ENCODE data around the gene PCK1. TPM values are rescaled to one million over a fixed set of nuclear protein-coding genes. Genes with fewer than 3 reads are reported as not detected.

Gene PCK1
- total RNA-seq, 1 experiment from 2014 or later = not detected

- Histone ChIP-seq H3K27ac (no peak overlapping the region), H3K4me3 (no peak overlapping the region), H3K9me3 (replicated peaks) (no peaks in the 10 kb centered on the region), H3K4me1 (replicated peaks) (no peaks in the 10 kb centered on the region), H3K27me3 (replicated peaks) (peaks cover 9% of the 10 kb centered on the region; the same call in 1 of the 2 replicates), H3K36me3 (no peaks in the 10 kb centered on the region)
- no peak for DNase-seq (ENCODE audit: low read depth in 1 of 2, low spot score in 2 of 2)
These were observed 33.2 kb upstream of the PCK1 start for GRCh38 chr20:57527728-57528127.

GRCh38 chr20:57528148-57528547 lies 32.8 kb upstream of the PCK1 start:
- Histone ChIP-seq H3K4me1 (replicated peaks) (no peaks in the 10 kb centered on the region), H3K27me3 (replicated peaks) (peaks cover 8% of the 10 kb centered on the region; the same call in 1 of the 2 replicates), H3K27ac (no peak overlapping the region), H3K4me3 (no peak overlapping the region), H3K9me3 (replicated peaks) (no peaks in the 10 kb centered on the region), H3K36me3 (no peaks in the 10 kb centered on the region)
- DNase-seq (ENCODE audit: low read depth in 1 of 2, low spot score in 2 of 2) = no peak

- no peak for DNase-seq (ENCODE audit: low read depth in 1 of 2, low spot score in 2 of 2)
- H3K36me3 ChIP-seq = no peaks in the 10 kb centered on the region
- no peak overlapping the region for H3K4me3 ChIP-seq
- no peaks in the 10 kb centered on the region for H3K4me1 ChIP-seq (replicated peaks)
- H3K27me3 ChIP-seq (replicated peaks) = peaks cover 8% of the 10 kb centered on the region; the same call in 1 of the 2 replicates
- H3K9me3 ChIP-seq (replicated peaks) = no peaks in the 10 kb centered on the region
- H3K27ac ChIP-seq = no peak overlapping the region
These were observed 31.7 kb upstream of the PCK1 start for GRCh38 chr20:57529160-57529585.

- no peaks in the 10 kb centered on the region for H3K4me1 ChIP-seq (replicated peaks)
- H3K4me3 ChIP-seq = no peak overlapping the region
- no peak for DNase-seq (ENCODE audit: low read depth in 1 of 2, low spot score in 2 of 2)
- no peaks in the 10 kb centered on the region for H3K9me3 ChIP-seq (replicated peaks)
- H3K27me3 ChIP-seq (replicated peaks) = peaks cover 10% of the 10 kb centered on the region; the same call in 1 of the 2 replicates
- no peaks in the 10 kb centered on the region for H3K36me3 ChIP-seq
- no peak overlapping the region for H3K27ac ChIP-seq
These were observed 31.1 kb upstream of the PCK1 start for GRCh38 chr20:57529810-57530209.

- H3K9me3 ChIP-seq (replicated peaks) = no peaks in the 10 kb centered on the region
- peaks cover 15% of the 10 kb centered on the region; the same call in 1 of the 2 replicates for H3K27me3 ChIP-seq (replicated peaks)
- no peak overlapping the region for H3K27ac ChIP-seq
- no peaks in the 10 kb centered on the region for H3K4me1 ChIP-seq (replicated peaks)
- no peak for DNase-seq (ENCODE audit: low read depth in 1 of 2, low spot score in 2 of 2)
- H3K36me3 ChIP-seq = no peaks in the 10 kb centered on the region
- H3K4me3 ChIP-seq = no peak overlapping the region
These were observed 30.5 kb upstream of the PCK1 start for GRCh38 chr20:57530327-57530981.

- DNase-seq (ENCODE audit: low read depth in 1 of 2, low spot score in 2 of 2) = no peak
- Histone ChIP-seq H3K36me3 (no peaks in the 10 kb centered on the region), H3K27ac (no peak overlapping the region), H3K27me3 (replicated peaks) (peaks cover 15% of the 10 kb centered on the region; the same call in 1 of the 2 replicates), H3K9me3 (replicated peaks) (no peaks in the 10 kb centered on the region), H3K4me3 (no peak overlapping the region), H3K4me1 (replicated peaks) (no peaks in the 10 kb centered on the region)
These were observed 28.8 kb upstream of the PCK1 start for GRCh38 chr20:57532104-57532503.

- H3K4me3 ChIP-seq = no peak overlapping the region
- DNase-seq (ENCODE audit: low read depth in 1 of 2, low spot score in 2 of 2) = no peak
- no peaks in the 10 kb centered on the region for H3K4me1 ChIP-seq (replicated peaks)
- no peaks in the 10 kb centered on the region for H3K36me3 ChIP-seq
- no peak overlapping the region for H3K27ac ChIP-seq
- peaks cover 22% of the 10 kb centered on the region for H3K27me3 ChIP-seq (replicated peaks)
- no peaks in the 10 kb centered on the region for H3K9me3 ChIP-seq (replicated peaks)
These were observed 25.6 kb upstream of the PCK1 start for GRCh38 chr20:57535297-57535696.

- H3K9me3 ChIP-seq (replicated peaks) = no peaks in the 10 kb centered on the region
- H3K4me1 ChIP-seq (replicated peaks) = no peaks in the 10 kb centered on the region
- peaks cover 22% of the 10 kb centered on the region for H3K27me3 ChIP-seq (replicated peaks)
- no peak for DNase-seq (ENCODE audit: low read depth in 1 of 2, low spot score in 2 of 2)
- no peak overlapping the region for H3K4me3 ChIP-seq
- no peaks in the 10 kb centered on the region for H3K36me3 ChIP-seq
- no peak overlapping the region for H3K27ac ChIP-seq
These were observed 24.7 kb upstream of the PCK1 start for GRCh38 chr20:57536120-57536708.

GRCh38 chr20:57536771-57537724 lies 23.9 kb upstream of the PCK1 start:
- Histone ChIP-seq H3K27me3 (replicated peaks) (peaks cover 17% of the 10 kb centered on the region), H3K4me1 (replicated peaks) (no peaks in the 10 kb centered on the region), H3K36me3 (no peaks in the 10 kb centered on the region), H3K9me3 (replicated peaks) (no peaks in the 10 kb centered on the region), H3K27ac (no peak overlapping the region), H3K4me3 (no peak overlapping the region)
- DNase-seq (ENCODE audit: low read depth in 1 of 2, low spot score in 2 of 2) = no peak

GRCh38 chr20:57537822-57538221 lies 23.1 kb upstream of the PCK1 start:
- no peak for DNase-seq (ENCODE audit: low read depth in 1 of 2, low spot score in 2 of 2)
- Histone ChIP-seq H3K9me3 (replicated peaks) (no peaks in the 10 kb centered on the region), H3K4me1 (replicated peaks) (no peaks in the 10 kb centered on the region), H3K4me3 (no peak overlapping the region), H3K36me3 (no peaks in the 10 kb centered on the region), H3K27ac (no peak overlapping the region), H3K27me3 (replicated peaks) (peaks cover 14% of the 10 kb centered on the region)

GRCh38 chr20:57539889-57540288 lies 21.0 kb upstream of the PCK1 start:
- Histone ChIP-seq H3K27me3 (replicated peaks) (peaks cover 28% of the 10 kb centered on the region), H3K4me3 (no peak overlapping the region)

GRCh38 chr20:57540890-57541580 lies 19.9 kb upstream of the PCK1 start:
- DNase-seq (ENCODE audit: low read depth in 1 of 2, low spot score in 2 of 2) = no peak
- peaks cover 28% of the 10 kb centered on the region for H3K27me3 ChIP-seq (replicated peaks)
- no peaks in the 10 kb centered on the region for H3K4me1 ChIP-seq (replicated peaks)
- H3K27ac ChIP-seq = no peak overlapping the region
- H3K36me3 ChIP-seq = no peaks in the 10 kb centered on the region
- no peak overlapping the region for H3K4me3 ChIP-seq
- H3K9me3 ChIP-seq (replicated peaks) = no peaks in the 10 kb centered on the region

More at GRCh38 chr20:57539889-57540288, 21.0 kb upstream of the PCK1 start:
- Histone ChIP-seq H3K9me3 (replicated peaks) (no peaks in the 10 kb centered on the region), H3K4me1 (replicated peaks) (no peaks in the 10 kb centered on the region), H3K36me3 (no peaks in the 10 kb centered on the region), H3K27ac (no peak overlapping the region)
- DNase-seq (ENCODE audit: low read depth in 1 of 2, low spot score in 2 of 2) = no peak

GRCh38 chr20:57543754-57544153 lies 17.2 kb upstream of the PCK1 start:
- no peak overlapping the region for H3K4me3 ChIP-seq
- no peaks in the 10 kb centered on the region for H3K36me3 ChIP-seq
- peaks cover 30% of the 10 kb centered on the region for H3K27me3 ChIP-seq (replicated peaks)
- no peaks in the 10 kb centered on the region for H3K4me1 ChIP-seq (replicated peaks)
- no peaks in the 10 kb centered on the region for H3K9me3 ChIP-seq (replicated peaks)
- no peak overlapping the region for H3K27ac ChIP-seq
- no peak for DNase-seq (ENCODE audit: low read depth in 1 of 2, low spot score in 2 of 2)
